Heart left ventricle (tissue), 13 donors: Measurements from ENCODE around the gene PTPRU.

Source experiments
- POLR2A ChIP-seq, 2 donors: fragments of 450-650 bp; IDR thresholded peaks; one replicate each; pipeline ENCODE4 v1.6.1; 2017; ENCODE audit warnings: antibody characterized with exemption in 2 of 2, mild to moderate bottlenecking in 2 of 2, moderate library complexity in 2 of 2
- TF ChIP-seq, protein P1 (sequence below), 12 donors: fragments of 200-600 bp; sonication (generic) in 4 of 12; IDR thresholded peaks; one replicate each; pipeline versions ENCODE4 v1.5.0 to v1.8.0; 2018 to 2022; ENCODE audit warnings: antibody characterized with exemption in 12 of 12, mild to moderate bottlenecking in 5 of 12
- donor health status: ischemic (EF 13 %, LVEDD 7.1; RV severe dilation, severe dysfunction).
- donor health status: DM: no; HTN: yes; CAD: no.
- donor health status: DM: no; HTN: no; CAD: no.
- donor health status: ischemic (EF 25% LVEDD 6.9; RV normal size, moderate dysfunction).
- donor health status: ischemic (EF 25% LVEDD 5.7; RV mildly dilated, moderate dysfunction).
- donor health status: ischemic (EF 35%, LVEDD 5.7; RV mildly dilated, moderate dysfunction).
- donor health status: nonischemic (EF 11% LVEDD 7.7; RV severe dilation, severe dysfunction).
- donor health status: DM: yes; HTN: yes; CAD: no.
- donor health status: PGD.
- donor health status: ischemic (EF 29% LVEDD 5.4; RV normal size, mild dysfunction).
- donor health status: nonischemic (EF 23%, LVEDD 6.1; RV moderate dilation, normal function).

GRCh38 chr1:29195881-29196291 lies 40.4 kb upstream of the PTPRU start:
- TF ChIP-seq, protein P1, sequence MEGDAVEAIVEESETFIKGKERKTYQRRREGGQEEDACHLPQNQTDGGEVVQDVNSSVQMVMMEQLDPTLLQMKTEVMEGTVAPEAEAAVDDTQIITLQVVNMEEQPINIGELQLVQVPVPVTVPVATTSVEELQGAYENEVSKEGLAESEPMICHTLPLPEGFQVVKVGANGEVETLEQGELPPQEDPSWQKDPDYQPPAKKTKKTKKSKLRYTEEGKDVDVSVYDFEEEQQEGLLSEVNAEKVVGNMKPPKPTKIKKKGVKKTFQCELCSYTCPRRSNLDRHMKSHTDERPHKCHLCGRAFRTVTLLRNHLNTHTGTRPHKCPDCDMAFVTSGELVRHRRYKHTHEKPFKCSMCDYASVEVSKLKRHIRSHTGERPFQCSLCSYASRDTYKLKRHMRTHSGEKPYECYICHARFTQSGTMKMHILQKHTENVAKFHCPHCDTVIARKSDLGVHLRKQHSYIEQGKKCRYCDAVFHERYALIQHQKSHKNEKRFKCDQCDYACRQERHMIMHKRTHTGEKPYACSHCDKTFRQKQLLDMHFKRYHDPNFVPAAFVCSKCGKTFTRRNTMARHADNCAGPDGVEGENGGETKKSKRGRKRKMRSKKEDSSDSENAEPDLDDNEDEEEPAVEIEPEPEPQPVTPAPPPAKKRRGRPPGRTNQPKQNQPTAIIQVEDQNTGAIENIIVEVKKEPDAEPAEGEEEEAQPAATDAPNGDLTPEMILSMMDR (IDR thresholded peaks at IDR 0.05): no peak
- TF ChIP-seq POLR2A (IDR thresholded peaks at IDR 0.05): no peak
